Activated CD4-positive, alpha-beta T cell treated with anti-CD3 and anti-CD28 coated beads, Interleukin-2, amount 50 U/mL, for 48 hours (primary cell): ENCODE measurements around the gene DNAJC16.
"Not testable (repeated sequence)": the region's sequence is repeated elsewhere in the genome, so short reads cannot be mapped to it uniquely, and the experiment has no call there.

Experiments
- DNase-seq, 2 experiments: peaks; one replicate each; pipeline ENCODE4 v3.0.0-alpha.2; 2020

Gene DNAJC16

GRCh38 chr1:15526490-15527339, at the start of gene DNAJC16:
Gene DNAJC16, plus strand, starts transcription at chr1:15526848. Its CDS starts 2,258 bp downstream, at chr1:15529106.
- DNase-seq, result peak; percentile 95 to 98

GRCh38 chr1:15476927-15477326, 49.7 kb upstream of the DNAJC16 start:
- DNase-seq, result no peak

- no peak for DNase-seq
Observed at GRCh38 chr1:15477646-15478212, 48.9 kb upstream of the DNAJC16 start.

GRCh38 chr1:15479654-15480347, 46.8 kb upstream of the DNAJC16 start:
- DNase-seq, result no peak

GRCh38 chr1:15482455-15482854, 44.2 kb upstream of the DNAJC16 start:
- DNase-seq, result not testable (repeated sequence)

GRCh38 chr1:15482983-15483543, 43.6 kb upstream of the DNAJC16 start:
- DNase-seq, result not testable (repeated sequence)

GRCh38 chr1:15483971-15484370, 42.7 kb upstream of the DNAJC16 start:
- no peak for DNase-seq

- DNase-seq, result not testable (repeated sequence)
Observed at GRCh38 chr1:15484443-15484842, 42.2 kb upstream of the DNAJC16 start.

- DNase-seq, result no peak
Observed at GRCh38 chr1:15485636-15486035, 41.0 kb upstream of the DNAJC16 start.

GRCh38 chr1:15486844-15487610, 39.6 kb upstream of the DNAJC16 start:
- DNase-seq, result not testable (repeated sequence)

- no peak for DNase-seq
Observed at GRCh38 chr1:15488371-15488770, 38.3 kb upstream of the DNAJC16 start.

GRCh38 chr1:15489052-15489736, 37.5 kb upstream of the DNAJC16 start:
- no peak for DNase-seq

- DNase-seq, result not testable (repeated sequence)
Observed at GRCh38 chr1:15491010-15491409, 35.6 kb upstream of the DNAJC16 start.

GRCh38 chr1:15492596-15492995, 34.1 kb upstream of the DNAJC16 start:
- no peak for DNase-seq

- DNase-seq, result no peak
Observed at GRCh38 chr1:15493869-15494390, 32.7 kb upstream of the DNAJC16 start.

GRCh38 chr1:15500184-15501178, 26.2 kb upstream of the DNAJC16 start:
- no peak for DNase-seq

GRCh38 chr1:15501208-15502032, 25.2 kb upstream of the DNAJC16 start:
- peak; percentile 67 to 78 for DNase-seq

GRCh38 chr1:15504436-15504835, 22.2 kb upstream of the DNAJC16 start:
- DNase-seq, result no peak

GRCh38 chr1:15506831-15507230, 19.8 kb upstream of the DNAJC16 start:
- no peak for DNase-seq
